GM12865 (cell line): Measurements from ENCODE around the gene SLC12A9.
"Not testable (repeated sequence)": the region's sequence is repeated elsewhere in the genome, so short reads cannot be mapped to it uniquely, and the experiment has no call there.

Source experiments
- DNase-seq: peaks from one replicate; pipeline ENCODE4 v3.0.0; 2010; ENCODE audit warnings: low read depth
- H3K4me3 ChIP-seq: 2 replicates; pipeline ENCODE4 v1.5.1; 2011; ENCODE audit warnings: mild to moderate bottlenecking, low read depth, low read length, control low read depth
- TF ChIP-seq, protein P1 (sequence below): IDR thresholded peaks from 2 replicates; pipeline ENCODE4 v1.5.1; 2011; ENCODE audit warnings: low read length, control low read depth, low read depth, inconsistent platforms; ENCODE audit not compliant: insufficient read depth; ENCODE audit errors: missing control alignments

The SLC12A9 gene

DNA sequence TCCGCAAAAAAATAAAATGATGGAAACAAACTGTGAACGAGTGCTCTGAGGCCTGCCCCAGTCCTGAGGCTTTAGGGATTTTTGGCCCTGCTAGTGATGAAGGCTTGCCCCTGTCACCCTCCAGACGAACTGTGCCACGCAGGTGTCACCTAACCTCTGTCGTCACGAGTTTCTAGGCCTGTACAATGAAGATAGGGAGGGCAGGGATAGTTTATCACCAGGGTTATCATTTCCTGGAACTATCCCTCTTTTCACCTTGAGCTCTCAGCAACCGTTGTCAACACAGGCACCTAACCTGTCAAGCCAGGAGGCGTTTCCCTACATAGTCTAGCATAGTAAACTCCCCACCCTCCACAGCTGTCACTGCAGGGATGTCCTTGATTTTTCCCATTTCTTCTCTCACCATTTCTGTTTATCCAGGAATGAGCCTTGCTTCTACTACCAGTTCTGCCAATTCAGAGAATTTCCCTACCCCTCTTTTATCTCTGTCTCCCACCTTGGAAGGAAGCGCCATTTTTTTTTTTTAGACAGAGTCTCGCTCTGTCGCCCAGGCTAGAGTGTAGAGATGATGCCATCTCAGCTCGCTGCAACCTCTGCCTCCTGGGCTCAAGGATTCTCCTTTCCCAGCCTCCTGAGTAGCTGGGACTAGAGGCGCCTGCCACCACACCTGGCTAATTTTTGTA lies 45.4 kb downstream of the SLC12A9 start:
- no peak for DNase-seq
- TF ChIP-seq, protein P1, sequence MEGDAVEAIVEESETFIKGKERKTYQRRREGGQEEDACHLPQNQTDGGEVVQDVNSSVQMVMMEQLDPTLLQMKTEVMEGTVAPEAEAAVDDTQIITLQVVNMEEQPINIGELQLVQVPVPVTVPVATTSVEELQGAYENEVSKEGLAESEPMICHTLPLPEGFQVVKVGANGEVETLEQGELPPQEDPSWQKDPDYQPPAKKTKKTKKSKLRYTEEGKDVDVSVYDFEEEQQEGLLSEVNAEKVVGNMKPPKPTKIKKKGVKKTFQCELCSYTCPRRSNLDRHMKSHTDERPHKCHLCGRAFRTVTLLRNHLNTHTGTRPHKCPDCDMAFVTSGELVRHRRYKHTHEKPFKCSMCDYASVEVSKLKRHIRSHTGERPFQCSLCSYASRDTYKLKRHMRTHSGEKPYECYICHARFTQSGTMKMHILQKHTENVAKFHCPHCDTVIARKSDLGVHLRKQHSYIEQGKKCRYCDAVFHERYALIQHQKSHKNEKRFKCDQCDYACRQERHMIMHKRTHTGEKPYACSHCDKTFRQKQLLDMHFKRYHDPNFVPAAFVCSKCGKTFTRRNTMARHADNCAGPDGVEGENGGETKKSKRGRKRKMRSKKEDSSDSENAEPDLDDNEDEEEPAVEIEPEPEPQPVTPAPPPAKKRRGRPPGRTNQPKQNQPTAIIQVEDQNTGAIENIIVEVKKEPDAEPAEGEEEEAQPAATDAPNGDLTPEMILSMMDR = no peak
- no peak overlapping the region for H3K4me3 ChIP-seq

DNA sequence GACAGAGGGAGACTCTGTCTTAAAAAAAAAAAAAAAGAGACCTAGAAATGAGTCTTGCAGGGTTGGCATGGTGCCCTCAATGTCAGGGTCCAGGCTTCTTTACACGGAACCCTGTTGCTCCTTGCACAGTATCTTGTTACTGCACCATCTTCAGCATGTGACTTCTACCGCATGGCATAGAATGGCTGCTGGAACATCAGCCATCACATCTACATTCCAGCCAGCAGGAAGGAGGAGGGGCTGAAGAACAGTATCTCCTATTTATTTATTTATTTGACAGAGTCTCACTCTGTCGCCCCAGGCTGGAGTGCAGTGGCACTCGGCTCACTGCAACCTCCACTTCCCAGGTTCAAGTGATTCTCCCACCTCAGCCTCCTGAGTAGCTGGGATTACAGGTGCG lies 46.9 kb downstream of the SLC12A9 start:
- H3K4me3 ChIP-seq = no peak overlapping the region
- TF ChIP-seq, protein P1 = no peak
- DNase-seq = no peak

GRCh38 chr7:100900978-100901377 lies 48.5 kb downstream of the SLC12A9 start:
- no peak overlapping the region for H3K4me3 ChIP-seq
- TF ChIP-seq, protein P1 = no peak
- DNase-seq = no peak

GRCh38 chr7:100901921-100902332 lies 49.4 kb downstream of the SLC12A9 start:
- TF ChIP-seq, protein P1 = no peak
- H3K4me3 ChIP-seq = no peak overlapping the region
- DNase-seq = no peak

- TF ChIP-seq, protein P1 = no peak
- no peak overlapping the region for H3K4me3 ChIP-seq
- DNase-seq = no peak
Observed at GRCh38 chr7:100902638-100903037, 50.1 kb downstream of the SLC12A9 start.

GRCh38 chr7:100908512-100908911 lies 56.0 kb downstream of the SLC12A9 start:
- no peak overlapping the region for H3K4me3 ChIP-seq
- TF ChIP-seq, protein P1 = no peak
- no peak for DNase-seq

DNA sequence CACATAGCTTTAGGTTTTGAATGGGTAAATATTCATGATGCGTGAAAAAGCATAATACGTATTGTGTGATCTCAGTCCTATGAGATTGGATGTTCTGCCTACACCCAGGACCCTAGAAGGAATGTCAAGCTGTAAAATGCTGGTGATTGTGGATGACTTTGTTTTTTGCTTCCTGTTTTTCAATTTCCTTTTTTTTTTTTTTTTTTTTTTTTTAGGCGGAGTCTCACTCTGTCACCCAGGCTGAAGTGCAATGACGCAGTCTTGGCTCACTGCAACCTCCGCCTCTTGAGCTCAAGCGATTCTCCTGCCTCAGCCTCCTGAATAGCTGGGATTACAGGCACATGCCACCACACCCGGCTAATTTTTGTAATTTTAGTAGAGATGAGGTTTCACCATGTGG lies 57.9 kb downstream of the SLC12A9 start:
- not testable (repeated sequence) for DNase-seq

More for the DNA sequence above, 57.9 kb downstream of the SLC12A9 start:
- not testable (repeated sequence) for H3K4me3 ChIP-seq
